Hematopoietic multipotent progenitor cell treated with erythropoietin and hydrocortisone succinate and interleukin-3 and kit ligand, for 8 days (in vitro differentiated cells): ENCODE data around the gene EPHA3.

Experiments
- DNase-seq: peaks from one replicate; pipeline ENCODE4 v3.0.0-alpha.2; 2015

Gene EPHA3

DNA sequence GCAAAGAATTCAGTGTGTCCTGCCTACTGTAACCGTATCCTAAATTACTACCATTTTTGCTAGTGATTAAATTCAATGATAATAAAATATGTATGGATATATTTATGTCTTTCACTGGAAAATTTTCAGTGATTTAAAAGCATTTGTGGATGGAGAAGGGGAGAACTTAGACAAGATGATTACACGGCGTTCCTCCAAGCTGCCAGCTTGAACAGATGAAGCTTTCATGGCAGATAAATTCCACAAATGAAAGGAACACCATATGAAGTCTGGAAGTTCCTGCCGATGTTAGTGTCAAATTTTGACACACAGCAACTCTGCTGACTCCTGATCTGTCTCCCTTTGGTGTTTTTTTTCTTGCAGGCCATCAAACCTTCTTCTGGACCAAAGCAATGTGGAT is 364.7 kb downstream of the EPHA3 start:
- DNase-seq: no peak

- DNase-seq: no peak
Measured at GRCh38 chr3:89474333-89475130, 367.1 kb downstream of the EPHA3 start.

GRCh38 chr3:89488800-89489580 is 381.6 kb downstream of the EPHA3 start:
- no peak for DNase-seq

- DNase-seq: no peak
Measured at GRCh38 chr3:89490129-89490528, 382.7 kb downstream of the EPHA3 start.

DNA sequence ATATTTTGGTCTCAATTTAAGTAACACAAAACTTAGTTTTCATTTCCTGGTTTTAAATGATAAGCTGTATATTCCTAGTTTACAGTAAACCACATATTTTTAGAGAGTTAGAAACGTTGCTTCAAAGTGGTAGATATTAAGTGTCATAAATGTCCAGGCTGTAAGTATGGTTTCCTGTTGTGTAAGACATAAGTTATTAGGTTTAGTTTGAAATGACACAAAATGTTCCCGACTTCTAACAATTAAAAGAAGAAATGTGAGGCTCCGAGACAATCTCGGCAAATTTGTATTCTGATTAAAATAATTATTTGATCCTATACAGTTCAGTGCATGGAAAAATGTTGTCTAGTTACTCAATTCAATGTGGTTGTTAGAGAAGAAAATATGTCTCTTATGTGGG is 387.3 kb downstream of the EPHA3 start:
- DNase-seq: no peak

DNA sequence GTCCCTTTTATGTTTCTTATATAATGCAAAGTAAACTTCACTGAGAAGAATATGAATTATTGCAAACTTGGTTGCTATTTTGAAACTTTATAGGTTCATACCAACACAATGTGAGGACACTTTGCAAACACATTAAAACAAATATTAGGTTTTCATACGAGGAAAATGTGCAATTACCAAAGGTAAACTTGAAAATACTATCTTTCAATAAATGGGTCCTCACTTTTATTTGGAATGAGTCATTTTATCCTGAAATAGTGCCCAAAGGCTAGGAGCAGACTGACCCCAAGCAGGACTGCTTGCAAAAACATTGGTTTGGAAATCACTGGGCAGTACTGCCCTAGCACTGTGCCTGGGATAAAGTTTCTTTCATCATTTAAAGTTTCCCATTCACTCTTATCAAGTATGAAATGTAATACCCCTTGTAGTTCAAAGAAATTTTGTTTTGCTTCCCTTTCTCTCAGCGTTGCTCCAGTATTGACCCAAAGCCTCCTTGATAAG is 396.5 kb downstream of the EPHA3 start:
- no peak for DNase-seq

GRCh38 chr3:89504432-89504831 is 397.0 kb downstream of the EPHA3 start:
- DNase-seq: no peak

- no peak for DNase-seq
Measured at GRCh38 chr3:89506462-89507103, 399.2 kb downstream of the EPHA3 start.

GRCh38 chr3:89521328-89521727 is 413.9 kb downstream of the EPHA3 start:
- DNase-seq: no peak

DNA sequence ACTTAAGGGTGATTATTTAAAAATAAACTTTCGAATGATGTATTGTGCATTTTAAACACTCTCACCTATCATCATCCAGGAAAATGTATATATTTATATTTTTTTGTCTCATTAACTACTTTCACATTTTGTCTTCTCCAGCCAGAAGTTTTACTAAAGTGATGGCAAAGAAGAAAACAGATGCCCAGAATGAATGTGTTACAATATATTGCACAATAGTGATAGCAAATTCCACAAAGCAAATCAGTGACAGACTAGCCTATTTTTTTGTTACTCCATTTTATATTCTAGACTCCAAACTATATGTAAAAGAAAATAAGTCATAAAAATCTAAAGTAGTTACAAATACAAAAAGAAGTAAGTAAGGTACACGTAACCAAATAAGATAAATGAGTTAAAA is 414.7 kb downstream of the EPHA3 start:
- no peak for DNase-seq

DNA sequence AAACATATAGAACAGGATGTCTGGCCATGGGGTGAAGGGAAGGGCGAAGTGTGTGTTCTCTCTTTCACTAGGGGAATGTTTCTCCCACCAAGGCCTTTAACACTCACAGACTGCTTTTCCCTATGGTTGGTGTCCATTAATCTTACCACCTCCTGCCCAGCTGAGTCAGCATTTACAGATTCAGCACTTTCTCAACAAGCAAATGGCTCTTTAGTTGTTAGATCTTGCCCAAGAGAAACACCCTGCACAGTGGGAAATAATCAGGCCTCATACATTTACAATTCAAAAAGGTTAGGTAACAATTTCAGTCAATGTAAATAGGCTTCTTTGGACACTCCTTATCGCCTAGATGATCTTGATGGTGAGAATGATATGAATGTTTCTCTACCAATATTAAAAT is 418.2 kb downstream of the EPHA3 start:
- no peak for DNase-seq

DNA sequence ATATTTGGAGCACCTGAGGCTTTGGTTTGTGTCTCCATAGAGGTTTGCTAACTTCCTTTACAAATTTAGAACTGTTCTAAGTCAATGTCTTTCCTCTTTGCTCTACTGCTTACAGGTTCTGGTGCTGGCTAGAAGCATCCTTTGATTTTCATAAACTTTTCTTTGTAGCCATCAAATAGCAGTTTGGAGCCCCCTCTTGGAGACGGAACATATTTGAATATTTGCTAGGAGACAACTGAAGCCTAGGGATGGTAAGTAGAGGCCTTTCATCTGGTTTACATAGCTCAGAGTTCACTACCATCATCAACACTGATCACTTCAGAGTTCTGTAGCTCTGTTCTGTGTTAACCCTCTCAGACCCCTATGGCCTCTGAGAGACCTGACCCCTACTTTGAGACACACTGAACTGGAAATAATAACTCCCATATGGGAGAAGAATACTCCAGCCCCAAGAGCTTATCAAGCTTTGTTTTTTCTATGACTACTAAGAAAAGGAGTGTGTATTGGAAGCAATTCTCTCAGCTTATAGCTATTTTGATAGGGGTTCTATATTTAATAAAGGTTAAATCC is 420.4 kb downstream of the EPHA3 start:
- no peak for DNase-seq
